HepG2 (cell line): ENCODE results near the gene GMEB1. TPM values are rescaled to one million over a fixed set of nuclear protein-coding genes. Genes with fewer than 3 reads are reported as not detected.

Source experiments
- ATF2 ChIP-seq: sonication (generic); formaldehyde crosslinking; IDR thresholded peaks from 2 replicates; pipeline ENCODE4 v1.4.0; 2020; ENCODE audit warnings: missing genetic modification reagents
- FOXJ3 ChIP-seq: sonication (generic); formaldehyde crosslinking; IDR thresholded peaks from 2 replicates; pipeline ENCODE4 v1.4.0; 2020; ENCODE audit warnings: missing genetic modification reagents, mild to moderate bottlenecking, borderline replicate concordance
- MAFK ChIP-seq, 2 experiments: IDR thresholded peaks in 1 of 2; conservative IDR thresholded peaks in 1 of 2; 2 replicates each; pipeline ENCODE4 v1.6.1; 2011; ENCODE audit warnings: improper control_type of control experiment in 2 of 2, low read length in 2 of 2
- NAIF1 ChIP-seq: sonication (generic); formaldehyde crosslinking; IDR thresholded peaks from 2 replicates; pipeline ENCODE4 v1.5.0; 2020; ENCODE audit warnings: mild to moderate bottlenecking, missing genetic modification reagents, borderline replicate concordance
- RAD21 ChIP-seq: fragments of 450-650 bp; formaldehyde crosslinking; IDR thresholded peaks from 2 replicates; pipeline ENCODE4 v1.5.0; 2020; ENCODE audit warnings: mild to moderate bottlenecking
- SAP130 ChIP-seq: IDR thresholded peaks from 2 replicates; pipeline ENCODE4 v1.6.1; 2016; ENCODE audit warnings: low read depth
- SIN3B ChIP-seq: fragments of 150-350 bp; IDR thresholded peaks from 2 replicates; pipeline ENCODE4 v1.6.1; 2014; ENCODE audit warnings: low read length
- ZBTB43 ChIP-seq: sonication (generic); formaldehyde crosslinking; conservative IDR thresholded peaks from 2 replicates; pipeline ENCODE4 v1.4.0; 2020; ENCODE audit warnings: missing genetic modification reagents
- ZHX2 ChIP-seq, 2 experiments: sonication (generic) in 1 of 2; formaldehyde crosslinking in 1 of 2; IDR thresholded peaks; 2 replicates each; pipeline versions ENCODE4 v1.6.1 to v1.9.0; 2014 to 2022; ENCODE audit warnings: antibody characterized with exemption in 1 of 2, borderline replicate concordance in 1 of 2, inconsistent platforms in 1 of 2, low read depth in 1 of 2, missing genetic modification reagents in 1 of 2
- ZNF12 ChIP-seq: sonication (generic); formaldehyde crosslinking; IDR thresholded peaks from 2 replicates; pipeline ENCODE4 v1.5.0; 2020; ENCODE audit warnings: missing genetic modification reagents
- ZNF136 ChIP-seq: sonication (generic); formaldehyde crosslinking; IDR thresholded peaks from 2 replicates; pipeline ENCODE4 v1.8.1; 2022; ENCODE audit warnings: low read depth, mild to moderate bottlenecking, moderate library complexity, missing genetic modification reagents
- ZNF292 ChIP-seq: sonication (generic); formaldehyde crosslinking; IDR thresholded peaks from 2 replicates; pipeline ENCODE4 v1.8.1; 2022; ENCODE audit warnings: mild to moderate bottlenecking, low read depth, missing genetic modification reagents, borderline replicate concordance
- ZNF484 ChIP-seq: sonication (generic); formaldehyde crosslinking; IDR thresholded peaks from 2 replicates; pipeline ENCODE4 v1.5.1; 2020; ENCODE audit warnings: mild to moderate bottlenecking, low read depth, missing genetic modification reagents, borderline replicate concordance
- ZNF678 ChIP-seq: sonication (generic); formaldehyde crosslinking; IDR thresholded peaks from 2 replicates; pipeline ENCODE4 v1.4.0; 2020; ENCODE audit warnings: mild to moderate bottlenecking, missing genetic modification reagents
- ZNF720 ChIP-seq: sonication (generic); formaldehyde crosslinking; IDR thresholded peaks from 2 replicates; pipeline ENCODE4 v1.4.0; 2020; ENCODE audit warnings: missing genetic modification reagents
- ZNF772 ChIP-seq: sonication (generic); formaldehyde crosslinking; IDR thresholded peaks from 2 replicates; pipeline ENCODE4 v1.5.0; 2020; ENCODE audit warnings: mild to moderate bottlenecking, missing genetic modification reagents
- polyA plus RNA-seq, 8 experiments: library from polyadenylated mRNA; depleted of rRNA in 3 of 8; stranded (reverse) in 7 of 8; unstranded in 1 of 8; fragments of >200 nt; fragmentation: Illumina TruSeq in 4 of 8; extraction: Trizol in 4 of 8; gene quantifications; 2 replicates each; pipeline versions ENCODE4 v1.2.1 to v1.2.3, GENCODE V29; 2011 to 2016; ENCODE audit warnings: low read depth in 4 of 8, missing spikeins in 1 of 8, mixed read lengths in 1 of 8; ENCODE audit not compliant: insufficient read depth in 1 of 8
- total RNA-seq, 5 experiments: library from RNA; depleted of rRNA; stranded (reverse); fragments of >200 nt; fragmentation: Illumina TruSeq; extraction: Trizol; gene quantifications; 2 replicates each; pipeline ENCODE4 v1.2.3, GENCODE V29; 2016; ENCODE audit warnings: low read depth in 1 of 5
- TF ChIP-seq, protein P1 (sequence below): IDR thresholded peaks from 2 replicates; pipeline ENCODE4 v1.6.1; 2016; ENCODE audit warnings: low read depth, borderline replicate concordance
- TF ChIP-seq, protein P2 (sequence below): IDR thresholded peaks from 2 replicates; pipeline ENCODE4 v1.6.1; 2016; ENCODE audit warnings: missing genetic modification reagents, missing compliant biosample characterization
- TF ChIP-seq, protein P3 (sequence below): sonication (generic); formaldehyde crosslinking; IDR thresholded peaks from 2 replicates; pipeline ENCODE4 v1.4.0; 2020; ENCODE audit warnings: missing genetic modification reagents

The GMEB1 gene
- total and polyA plus RNA-seq, 2 of the 13 experiments (the other 11 are each of a cell fraction or from before 2014, with no cell fraction given): 3.0 to 6.0 TPM

- TF ChIP-seq SIN3B (no peak), ATF2 (CRISPR knock-in tag) (0 out of 2 replicates have a peak, but pooled peaks have one; percentile 50), ZBTB43 (CRISPR knock-in tag) (no peak), NAIF1 (CRISPR knock-in tag) (no peak), RAD21 (no peak), ZNF12 (CRISPR knock-in tag) (0 out of 2 replicates have a peak, but pooled peaks have one; percentile 18), SAP130 (CRISPR knock-in tag) (peak; percentile 69), ZHX2 (IDR thresholded peaks at IDR 0.05; ENCODE audit: low read depth) (no peak), ZHX2 (CRISPR knock-in tag; IDR thresholded peaks at IDR 0.05; ENCODE audit: borderline replicate concordance) (no peak), FOXJ3 (CRISPR knock-in tag) (0 out of 2 replicates have a peak, but pooled peaks have one; percentile 15), ZNF292 (CRISPR knock-in tag) (peak; percentile 72; the same call in 1 of the 2 replicates), ZNF136 (no peak), ZNF720 (CRISPR knock-in tag) (no peak), MAFK (conservative IDR thresholded peaks at IDR 0.05 in 1 of 2, IDR thresholded peaks at IDR 0.05 in 1 of 2; ENCODE audit: low read length in 2 of 2) (no peak), ZNF678 (no peak), ZNF484 (no peak), ZNF772 (CRISPR knock-in tag) (no peak)
- TF ChIP-seq, protein P1, sequence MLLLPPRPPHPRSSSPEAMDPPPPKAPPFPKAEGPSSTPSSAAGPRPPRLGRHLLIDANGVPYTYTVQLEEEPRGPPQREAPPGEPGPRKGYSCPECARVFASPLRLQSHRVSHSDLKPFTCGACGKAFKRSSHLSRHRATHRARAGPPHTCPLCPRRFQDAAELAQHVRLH (CRISPR knock-in tag): peak; percentile 39; the same call in 1 of the 2 replicates
- TF ChIP-seq, protein P2, sequence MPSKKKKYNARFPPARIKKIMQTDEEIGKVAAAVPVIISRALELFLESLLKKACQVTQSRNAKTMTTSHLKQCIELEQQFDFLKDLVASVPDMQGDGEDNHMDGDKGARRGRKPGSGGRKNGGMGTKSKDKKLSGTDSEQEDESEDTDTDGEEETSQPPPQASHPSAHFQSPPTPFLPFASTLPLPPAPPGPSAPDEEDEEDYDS: no peak
- TF ChIP-seq, protein P3, sequence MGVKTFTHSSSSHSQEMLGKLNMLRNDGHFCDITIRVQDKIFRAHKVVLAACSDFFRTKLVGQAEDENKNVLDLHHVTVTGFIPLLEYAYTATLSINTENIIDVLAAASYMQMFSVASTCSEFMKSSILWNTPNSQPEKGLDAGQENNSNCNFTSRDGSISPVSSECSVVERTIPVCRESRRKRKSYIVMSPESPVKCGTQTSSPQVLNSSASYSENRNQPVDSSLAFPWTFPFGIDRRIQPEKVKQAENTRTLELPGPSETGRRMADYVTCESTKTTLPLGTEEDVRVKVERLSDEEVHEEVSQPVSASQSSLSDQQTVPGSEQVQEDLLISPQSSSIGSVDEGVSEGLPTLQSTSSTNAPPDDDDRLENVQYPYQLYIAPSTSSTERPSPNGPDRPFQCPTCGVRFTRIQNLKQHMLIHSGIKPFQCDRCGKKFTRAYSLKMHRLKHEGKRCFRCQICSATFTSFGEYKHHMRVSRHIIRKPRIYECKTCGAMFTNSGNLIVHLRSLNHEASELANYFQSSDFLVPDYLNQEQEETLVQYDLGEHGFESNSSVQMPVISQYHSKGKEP (CRISPR knock-in tag): no peak
Measured at GRCh38 chr1:28646040-28646439, 22.5 kb upstream of the GMEB1 start (continued).
